Prostate gland (tissue), 2 donors: Measurements from ENCODE around the gene FOXL1.

Experiments
- POLR2A ChIP-seq: fragments of 450-650 bp; IDR thresholded peaks from one replicate; pipeline ENCODE4 v1.6.1; 2016; ENCODE audit warnings: antibody characterized with exemption, mild to moderate bottlenecking
- TF ChIP-seq, protein P1 (sequence below), 4 experiments: fragments of 200-600 bp in 2 of 4; fragments of 450-650 bp in 2 of 4; sonication (generic) in 2 of 4; IDR thresholded peaks; 1 replicate in 3 of 4; 2 replicates in 1 of 4; pipeline ENCODE4 v1.5.1; 2016 to 2019; ENCODE audit warnings: antibody characterized with exemption in 4 of 4, mild to moderate bottlenecking in 2 of 4, moderate library complexity in 2 of 4

DNA sequence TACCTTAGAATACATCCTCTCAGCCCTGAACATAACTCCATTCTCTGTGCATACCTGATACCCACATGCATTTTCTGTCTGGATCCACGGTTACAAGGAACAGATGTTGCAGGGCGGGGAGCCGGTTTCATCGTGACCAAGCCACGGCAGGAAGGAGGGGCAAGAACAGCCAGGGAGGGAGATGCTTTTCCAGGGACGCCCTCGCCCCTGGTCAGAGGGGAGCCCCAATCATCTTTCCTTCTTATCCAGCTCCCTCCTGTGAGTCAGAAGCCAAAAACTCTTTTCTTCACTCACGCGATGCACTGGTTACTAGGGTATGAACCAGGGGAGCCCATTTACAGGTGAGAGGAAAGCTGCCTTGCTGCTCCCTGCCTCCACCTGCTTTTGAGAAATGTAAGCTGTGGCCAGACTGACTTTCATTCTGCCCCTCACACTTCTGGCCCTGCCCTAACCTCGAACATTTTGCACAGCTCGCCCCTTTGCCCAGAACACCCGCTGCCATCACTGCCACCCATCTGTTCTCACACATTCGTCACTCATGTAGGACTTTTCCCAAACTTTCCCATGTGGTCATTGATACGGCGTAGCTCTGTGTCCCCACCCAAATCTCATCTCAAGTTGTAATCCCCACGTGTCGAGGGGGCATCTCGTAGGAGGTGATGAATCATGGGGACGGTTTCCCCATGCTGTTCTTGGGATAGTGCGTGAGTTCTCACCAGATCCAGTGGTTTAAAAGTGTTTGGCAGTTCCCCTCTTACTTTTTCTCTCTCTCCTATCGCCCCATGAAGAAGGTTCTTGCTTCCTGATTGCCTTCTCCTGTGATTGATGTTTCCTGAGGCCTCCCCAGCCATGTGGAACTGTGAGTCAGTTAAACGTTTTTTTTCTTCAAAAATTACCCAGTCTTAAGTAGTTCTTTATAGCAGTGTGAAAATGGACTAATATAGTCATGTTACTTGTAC, 20.5 kb downstream of the FOXL1 start:
- TF ChIP-seq, protein P1, sequence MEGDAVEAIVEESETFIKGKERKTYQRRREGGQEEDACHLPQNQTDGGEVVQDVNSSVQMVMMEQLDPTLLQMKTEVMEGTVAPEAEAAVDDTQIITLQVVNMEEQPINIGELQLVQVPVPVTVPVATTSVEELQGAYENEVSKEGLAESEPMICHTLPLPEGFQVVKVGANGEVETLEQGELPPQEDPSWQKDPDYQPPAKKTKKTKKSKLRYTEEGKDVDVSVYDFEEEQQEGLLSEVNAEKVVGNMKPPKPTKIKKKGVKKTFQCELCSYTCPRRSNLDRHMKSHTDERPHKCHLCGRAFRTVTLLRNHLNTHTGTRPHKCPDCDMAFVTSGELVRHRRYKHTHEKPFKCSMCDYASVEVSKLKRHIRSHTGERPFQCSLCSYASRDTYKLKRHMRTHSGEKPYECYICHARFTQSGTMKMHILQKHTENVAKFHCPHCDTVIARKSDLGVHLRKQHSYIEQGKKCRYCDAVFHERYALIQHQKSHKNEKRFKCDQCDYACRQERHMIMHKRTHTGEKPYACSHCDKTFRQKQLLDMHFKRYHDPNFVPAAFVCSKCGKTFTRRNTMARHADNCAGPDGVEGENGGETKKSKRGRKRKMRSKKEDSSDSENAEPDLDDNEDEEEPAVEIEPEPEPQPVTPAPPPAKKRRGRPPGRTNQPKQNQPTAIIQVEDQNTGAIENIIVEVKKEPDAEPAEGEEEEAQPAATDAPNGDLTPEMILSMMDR (IDR thresholded peaks at IDR 0.05) = no peak
- no peak for TF ChIP-seq POLR2A
